IMR-90 (cell line): ENCODE data around the gene IL4R.

Source experiments
- BHLHE40 ChIP-seq: fragments of 150-350 bp; IDR thresholded peaks from 2 replicates; pipeline ENCODE4 v1.6.1; 2016; ENCODE audit warnings: mild to moderate bottlenecking, low read depth, low read length
- CEBPB ChIP-seq: IDR thresholded peaks from 2 replicates; pipeline ENCODE4 v1.6.1; 2012; ENCODE audit warnings: low read depth, low read length, improper control_type of control experiment
- CTCF ChIP-seq: conservative IDR thresholded peaks from 2 replicates; pipeline ENCODE4 v1.5.1; 2012; ENCODE audit warnings: mild to moderate bottlenecking, low read depth, low read length, improper control_type of control experiment
- MAFK ChIP-seq: IDR thresholded peaks from 2 replicates; pipeline ENCODE4 v1.6.1; 2012; ENCODE audit warnings: low read depth, low read length, improper control_type of control experiment
- MAZ ChIP-seq: IDR thresholded peaks from 2 replicates; pipeline ENCODE4 v1.6.1; 2012; ENCODE audit warnings: low read depth, mild to moderate bottlenecking, low read length, improper control_type of control experiment, moderate library complexity, borderline replicate concordance
- MXI1 ChIP-seq: IDR thresholded peaks from 2 replicates; pipeline ENCODE4 v1.6.1; 2012; ENCODE audit warnings: low read depth, mild to moderate bottlenecking, low read length, moderate library complexity, borderline replicate concordance
- POLR2A ChIP-seq: IDR thresholded peaks from 2 replicates; pipeline ENCODE4 v1.6.1; 2012; ENCODE audit warnings: mild to moderate bottlenecking, low read depth, low read length
- RAD21 ChIP-seq: IDR thresholded peaks from 2 replicates; pipeline ENCODE4 v1.6.1; 2012; ENCODE audit warnings: low read length, improper control_type of control experiment
- RCOR1 ChIP-seq: IDR thresholded peaks from 2 replicates; pipeline ENCODE4 v1.6.1; 2012; ENCODE audit warnings: mild to moderate bottlenecking, low read length, improper control_type of control experiment; ENCODE audit not compliant: insufficient replicate concordance
- USF2 ChIP-seq: fragments of 150-350 bp; IDR thresholded peaks from 2 replicates; pipeline ENCODE4 v1.6.1; 2017; ENCODE audit warnings: mild to moderate bottlenecking, antibody characterized with exemption, low read length, low read depth

GRCh38 chr16:27401768-27402568 is 88.2 kb downstream of the IL4R start, which contains the start of gene IL21R:
- no peak for TF ChIP-seq CTCF
- no peak for TF ChIP-seq CEBPB
- TF ChIP-seq POLR2A: no peak
- no peak for TF ChIP-seq RCOR1
- no peak for TF ChIP-seq USF2
- no peak for TF ChIP-seq RAD21
- peak; percentile 45; the same call in 1 of the 2 replicates for TF ChIP-seq MXI1
- TF ChIP-seq MAZ: peak; percentile 77
- TF ChIP-seq BHLHE40: peak; percentile 75
- no peak for TF ChIP-seq MAFK
